Loucy (cell line): ENCODE data around the gene FTO.

Experiments used
- H2AFZ ChIP-seq: fragments of 200-600 bp; sonication (generic); 2 replicates; pipeline ENCODE4 v1.6.0; 2016; ENCODE audit warnings: antibody characterized with exemption, mild to moderate bottlenecking, low read length, moderate library complexity
- H3F3A ChIP-seq: fragments of 200-600 bp; 2 replicates; pipeline ENCODE4 v1.6.0; 2016; ENCODE audit warnings: antibody characterized with exemption, low read depth, mild to moderate bottlenecking
- H3K27me3 ChIP-seq: fragments of 200-600 bp; sonication (generic); 2 replicates; pipeline ENCODE4 v1.6.1; 2014; ENCODE audit warnings: low read length, mild to moderate bottlenecking; ENCODE audit not compliant: insufficient read depth, poor library complexity, severe bottlenecking
- H3K36me3 ChIP-seq: fragments of 200-600 bp; sonication (generic); 2 replicates; pipeline ENCODE4 v1.6.1; 2016; ENCODE audit warnings: low read length; ENCODE audit not compliant: insufficient read depth
- H3K4me1 ChIP-seq: fragments of 200-600 bp; sonication (generic); 2 replicates; pipeline ENCODE4 v1.5.1; 2014; ENCODE audit warnings: low read length, mild to moderate bottlenecking; ENCODE audit not compliant: insufficient read depth, poor library complexity, severe bottlenecking
- H3K4me2 ChIP-seq: fragments of 200-600 bp; sonication (generic); 2 replicates; pipeline ENCODE4 v1.6.0; 2014; ENCODE audit warnings: antibody characterized with exemption, low read length, low read depth, mild to moderate bottlenecking; ENCODE audit not compliant: poor library complexity, severe bottlenecking
- H3K4me3 ChIP-seq: fragments of 200-600 bp; sonication (generic); 2 replicates; pipeline ENCODE4 v1.5.1; 2014; ENCODE audit warnings: low read length, mild to moderate bottlenecking, mixed read lengths; ENCODE audit not compliant: poor library complexity, severe bottlenecking
- H3K79me2 ChIP-seq: fragments of 200-600 bp; sonication (generic); 2 replicates; pipeline ENCODE4 v1.6.1; 2014; ENCODE audit warnings: low read length; ENCODE audit not compliant: insufficient read depth
- H3K9ac ChIP-seq: fragments of 200-600 bp; sonication (generic); 2 replicates; pipeline ENCODE4 v1.6.0; 2014; ENCODE audit warnings: mild to moderate bottlenecking, low read depth, low read length, moderate library complexity; ENCODE audit not compliant: poor library complexity, severe bottlenecking
- H3K9me2 ChIP-seq: fragments of 200-600 bp; sonication (generic); replicated peaks from 2 replicates; pipeline ENCODE4 v1.6.1; 2016; ENCODE audit warnings: low read depth, low read length, mixed read lengths
- H3K9me3 ChIP-seq: fragments of 200-600 bp; sonication (generic); 2 replicates; pipeline ENCODE4 v1.6.1; 2014; ENCODE audit warnings: mild to moderate bottlenecking, antibody characterized with exemption, low read length, low read depth; ENCODE audit not compliant: insufficient read depth
- H4K20me1 ChIP-seq: fragments of 200-600 bp; sonication (generic); 2 replicates; pipeline ENCODE4 v1.6.0; 2014; ENCODE audit warnings: antibody characterized with exemption, low read length, mild to moderate bottlenecking; ENCODE audit not compliant: insufficient read depth, poor library complexity, severe bottlenecking
- EZH2phosphoT487 ChIP-seq: fragments of 200-600 bp; IDR thresholded peaks from 2 replicates; pipeline ENCODE4 v1.6.1; 2018; ENCODE audit warnings: antibody characterized with exemption, mild to moderate bottlenecking, moderate library complexity, borderline replicate concordance
- TF ChIP-seq, protein P1 (sequence below): fragments of 200-600 bp; sonication (generic); conservative IDR thresholded peaks from 2 replicates; pipeline ENCODE4 v1.5.1; 2014; ENCODE audit warnings: mild to moderate bottlenecking, antibody characterized with exemption, low read length

The FTO gene

DNA sequence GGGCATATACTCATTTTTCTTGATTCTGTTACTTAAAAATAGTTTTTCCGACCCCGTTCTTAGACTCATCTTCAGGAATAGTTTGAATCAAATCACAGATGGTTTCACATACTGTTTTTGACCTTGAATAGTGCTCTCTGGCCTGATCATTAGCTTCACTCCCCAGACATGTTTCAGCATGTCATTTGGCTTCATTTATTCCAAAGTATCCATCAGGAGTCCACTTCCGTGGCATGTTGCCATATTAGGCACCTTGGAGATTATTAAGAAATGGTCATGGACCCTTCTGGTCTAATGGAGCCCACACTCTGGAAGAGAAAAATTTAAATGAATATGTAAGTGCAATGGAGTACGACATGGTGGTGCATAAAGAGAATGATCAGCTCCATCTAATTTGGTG lies 222.3 kb downstream of the FTO start:
- Histone ChIP-seq H4K20me1 (no peaks in the 10 kb centered on the region), H3K36me3 (no peaks in the 10 kb centered on the region), H3K9me2 (no peaks in the 10 kb centered on the region), H3K4me1 (peaks cover 54% of the 10 kb centered on the region), H3F3A (peaks cover 6% of the 10 kb centered on the region; the same call in 1 of the 2 replicates), H3K4me3 (no peak overlapping the region), H3K9me3 (no peaks in the 10 kb centered on the region), H3K9ac (no peak overlapping the region), H3K27me3 (no peaks in the 10 kb centered on the region), H3K4me2 (no peak overlapping the region), H2AFZ (no peak overlapping the region), H3K79me2 (no peaks in the 10 kb centered on the region)
- no peak for TF ChIP-seq EZH2phosphoT487
- TF ChIP-seq, protein P1, sequence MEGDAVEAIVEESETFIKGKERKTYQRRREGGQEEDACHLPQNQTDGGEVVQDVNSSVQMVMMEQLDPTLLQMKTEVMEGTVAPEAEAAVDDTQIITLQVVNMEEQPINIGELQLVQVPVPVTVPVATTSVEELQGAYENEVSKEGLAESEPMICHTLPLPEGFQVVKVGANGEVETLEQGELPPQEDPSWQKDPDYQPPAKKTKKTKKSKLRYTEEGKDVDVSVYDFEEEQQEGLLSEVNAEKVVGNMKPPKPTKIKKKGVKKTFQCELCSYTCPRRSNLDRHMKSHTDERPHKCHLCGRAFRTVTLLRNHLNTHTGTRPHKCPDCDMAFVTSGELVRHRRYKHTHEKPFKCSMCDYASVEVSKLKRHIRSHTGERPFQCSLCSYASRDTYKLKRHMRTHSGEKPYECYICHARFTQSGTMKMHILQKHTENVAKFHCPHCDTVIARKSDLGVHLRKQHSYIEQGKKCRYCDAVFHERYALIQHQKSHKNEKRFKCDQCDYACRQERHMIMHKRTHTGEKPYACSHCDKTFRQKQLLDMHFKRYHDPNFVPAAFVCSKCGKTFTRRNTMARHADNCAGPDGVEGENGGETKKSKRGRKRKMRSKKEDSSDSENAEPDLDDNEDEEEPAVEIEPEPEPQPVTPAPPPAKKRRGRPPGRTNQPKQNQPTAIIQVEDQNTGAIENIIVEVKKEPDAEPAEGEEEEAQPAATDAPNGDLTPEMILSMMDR: no peak

DNA sequence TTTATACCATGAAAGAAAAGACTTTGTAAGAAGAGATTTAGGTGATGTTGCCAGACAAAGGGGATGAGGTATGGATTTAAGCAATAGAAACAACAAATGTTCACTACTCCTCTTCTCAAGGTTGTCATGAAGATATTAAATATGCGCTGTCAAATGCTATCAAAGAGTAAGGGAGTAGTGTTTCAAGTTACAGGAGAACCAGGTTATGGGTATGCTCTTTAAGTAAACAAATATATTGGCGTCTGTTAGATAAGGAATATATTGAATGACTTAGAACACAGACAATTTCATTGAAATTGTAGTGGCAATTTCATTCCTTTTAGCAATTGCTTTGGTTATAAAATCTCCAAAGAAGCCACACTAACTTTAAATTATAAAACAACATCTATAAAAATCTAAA lies 229.0 kb downstream of the FTO start:
- Histone ChIP-seq H3K79me2 (no peaks in the 10 kb centered on the region), H3K36me3 (peaks cover 20% of the 10 kb centered on the region; the same call in 1 of the 2 replicates), H3F3A (no peaks in the 10 kb centered on the region), H3K9ac (no peak overlapping the region), H3K9me2 (no peaks in the 10 kb centered on the region), H3K4me2 (no peak overlapping the region), H2AFZ (no peak overlapping the region), H3K4me3 (no peak overlapping the region), H3K27me3 (no peaks in the 10 kb centered on the region), H3K9me3 (no peaks in the 10 kb centered on the region), H4K20me1 (no peaks in the 10 kb centered on the region), H3K4me1 (peaks cover 3% of the 10 kb centered on the region)
- TF ChIP-seq, protein P1: no peak
- TF ChIP-seq EZH2phosphoT487: no peak

DNA sequence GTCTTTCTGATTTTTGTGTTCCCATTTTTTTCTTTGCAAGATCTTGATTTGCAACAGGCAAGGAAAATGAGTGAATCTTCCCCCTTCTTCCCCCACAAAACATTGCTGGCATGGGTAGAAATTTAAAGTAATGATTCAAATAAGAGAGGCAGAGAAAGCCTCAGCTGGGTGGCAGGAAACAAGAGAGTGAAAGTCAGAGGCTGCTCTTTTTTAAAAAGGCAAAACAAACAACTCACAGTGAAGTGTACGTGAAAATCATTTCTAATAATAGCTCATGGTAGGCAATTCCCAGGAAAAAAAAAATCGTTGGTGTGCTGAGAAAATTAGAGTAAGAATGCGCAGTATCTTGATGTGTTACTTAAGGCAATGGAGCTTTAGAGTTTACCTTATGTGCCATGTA lies 229.5 kb downstream of the FTO start:
- Histone ChIP-seq H3K79me2 (no peaks in the 10 kb centered on the region), H3F3A (no peaks in the 10 kb centered on the region), H3K9me2 (no peaks in the 10 kb centered on the region), H3K9me3 (no peaks in the 10 kb centered on the region), H4K20me1 (no peaks in the 10 kb centered on the region), H3K36me3 (peaks cover 20% of the 10 kb centered on the region; the same call in 1 of the 2 replicates), H2AFZ (no peak overlapping the region), H3K4me3 (no peak overlapping the region), H3K4me2 (no peak overlapping the region), H3K9ac (no peak overlapping the region), H3K27me3 (no peaks in the 10 kb centered on the region), H3K4me1 (no peaks in the 10 kb centered on the region)
- no peak for TF ChIP-seq EZH2phosphoT487
- TF ChIP-seq, protein P1: no peak
